ENCODE measurements around the gene ZC3H14. TPM values are rescaled to one million over a fixed set of nuclear protein-coding genes. Genes with fewer than 3 reads are reported as not detected.

Gene ZC3H14
- total RNA-seq, 6 experiments from 2014 or later: 37.2 to 52.5 (median 42.1) TPM

DNA sequence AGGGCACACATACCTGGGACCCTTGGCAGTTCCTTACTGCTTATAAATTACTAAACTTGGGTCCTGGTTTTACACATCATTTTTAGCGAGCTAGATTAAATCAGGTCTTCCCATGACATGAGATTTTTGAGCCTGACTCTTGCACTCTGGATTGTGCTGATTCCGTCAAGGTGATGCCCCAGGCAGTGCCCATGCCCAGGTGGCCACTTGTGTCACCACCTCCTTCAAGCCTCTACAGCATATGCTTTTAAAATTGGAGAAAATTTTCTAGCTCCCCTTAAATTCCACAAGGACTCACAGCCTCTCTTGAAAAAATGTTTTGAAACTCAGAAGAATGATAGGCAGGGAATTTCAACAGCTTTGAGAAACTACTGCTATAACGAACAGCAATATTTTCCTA is 17.6 kb upstream of the ZC3H14 start:
- WGBS (ENCODE audit: insufficient coverage, low coverage, low lambda C conversion rate, missing lambda C conversion rate): 92% methylated on average over 3 of the region's 3 CpGs
- Histone ChIP-seq H3K27me3 (no peaks in the 10 kb centered on the region), H3K36me3 (peaks cover 0 to 17% (median 0%) of the 10 kb centered on the region in 4 donors), H3K27ac (no peak overlapping the region), H3K4me1 (peaks cover 0 to under 1% (median 0%) of the 10 kb centered on the region in 4 donors), H3K4me3 (no peak overlapping the region), H3K9me3 (no peaks in the 10 kb centered on the region)
- intact Hi-C loops (cut with DNase I): no loop called here
- ATAC-seq (no peak), DNase-seq (no peak)
- TF ChIP-seq POLR2A (IDR thresholded peaks at IDR 0.05) (no peak), CTCF (IDR thresholded peaks at IDR 0.05) (no peak)

- no peak for DNase-seq
- TF ChIP-seq CTCF (IDR thresholded peaks at IDR 0.05) (no peak), POLR2A (IDR thresholded peaks at IDR 0.05) (no peak)
- WGBS (ENCODE audit: insufficient coverage, low coverage, low lambda C conversion rate, missing lambda C conversion rate): 81% methylated on average over 4 of the region's 4 CpGs
- H3K9me3 ChIP-seq: no peaks in the 10 kb centered on the region
- no peak overlapping the region for H3K27ac ChIP-seq
- intact Hi-C loops (cut with DNase I): no loop called here
- H3K36me3 ChIP-seq: peaks cover 0 to 17% (median 0%) of the 10 kb centered on the region in 4 donors
- H3K27me3 ChIP-seq: no peaks in the 10 kb centered on the region
- H3K4me1 ChIP-seq: peaks cover 0 to 11% (median 0%) of the 10 kb centered on the region in 4 donors
- no peak for ATAC-seq
- no peak overlapping the region for H3K4me3 ChIP-seq
These were observed 16.0 kb upstream of the ZC3H14 start for GRCh38 chr14:88546621-88547385.

DNA sequence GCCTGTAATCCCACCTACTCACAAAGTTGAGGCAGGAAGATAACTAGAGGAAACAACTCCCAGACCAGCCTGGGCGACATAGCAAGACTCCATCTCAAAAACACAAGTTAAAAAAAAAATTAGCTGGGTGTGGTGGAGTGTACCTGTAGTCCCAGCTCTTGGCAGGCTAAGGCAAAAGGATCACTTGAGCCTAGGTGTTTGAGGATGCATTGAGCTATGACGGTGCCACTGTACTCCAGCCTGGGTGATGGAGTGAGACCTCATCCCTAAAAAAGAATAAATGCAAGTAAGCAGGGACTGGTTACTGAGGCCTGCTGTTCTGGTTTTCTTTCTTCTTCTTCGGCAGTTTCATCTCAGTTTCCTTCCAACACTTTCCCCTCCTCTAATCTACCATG is 15.5 kb upstream of the ZC3H14 start:
- 86% methylated on average over 3 of the region's 3 CpGs for WGBS (ENCODE audit: insufficient coverage, low coverage, low lambda C conversion rate, missing lambda C conversion rate)
- Histone ChIP-seq H3K27me3 (no peaks in the 10 kb centered on the region), H3K4me3 (no peak overlapping the region), H3K27ac (no peak overlapping the region), H3K4me1 (peaks cover 0 to 11% (median 3%) of the 10 kb centered on the region in 4 donors), H3K9me3 (no peaks in the 10 kb centered on the region), H3K36me3 (peaks cover 0 to 17% (median 0%) of the 10 kb centered on the region in 4 donors)
- no peak for TF ChIP-seq CTCF (IDR thresholded peaks at IDR 0.05)
- TF ChIP-seq POLR2A (IDR thresholded peaks at IDR 0.05): no peak
- DNase-seq: no peak
- intact Hi-C loops (cut with DNase I): no loop called here
- ATAC-seq: no peak

- intact Hi-C loops (cut with DNase I): loop anchor here in 1 of 2 donors (10.0 kb wide), 1 partner anchor 55 kb away; no protein-coding TSS in a partner anchor
- no peaks in the 10 kb centered on the region for H3K9me3 ChIP-seq
- no peak overlapping the region for H3K4me3 ChIP-seq
- DNase-seq (no peak), ATAC-seq (no peak)
- no peaks in the 10 kb centered on the region for H3K27me3 ChIP-seq
- WGBS (ENCODE audit: insufficient coverage, low coverage, low lambda C conversion rate, missing lambda C conversion rate): 97% methylated on average over 7 of the region's 15 CpGs
- no peak overlapping the region for H3K27ac ChIP-seq
- H3K4me1 ChIP-seq: peaks cover 0 to 20% (median 10%) of the 10 kb centered on the region in 4 donors
- peaks cover 0 to 17% (median 0%) of the 10 kb centered on the region in 4 donors for H3K36me3 ChIP-seq
- TF ChIP-seq CTCF (IDR thresholded peaks at IDR 0.05) (no peak), POLR2A (IDR thresholded peaks at IDR 0.05) (no peak)
These were observed 12.8 kb upstream of the ZC3H14 start for GRCh38 chr14:88550078-88550477.
